HCT116 (cell line): ENCODE data around the gene UFD1.

Experiments
- CTCF ChIP-seq, 3 experiments: fragments of 200-600 bp in 1 of 3; sonication (generic) in 1 of 3; IDR thresholded peaks in 2 of 3; conservative IDR thresholded peaks in 1 of 3; 2 replicates each; pipeline ENCODE4 v1.5.1; 2012 to 2017; ENCODE audit warnings: low read depth in 2 of 3, low read length in 2 of 3, antibody characterized with exemption in 1 of 3, borderline replicate concordance in 1 of 3, control low read depth in 1 of 3, mild to moderate bottlenecking in 1 of 3, mixed read lengths in 1 of 3, mixed run types in 1 of 3, moderate library complexity in 1 of 3; ENCODE audit not compliant: insufficient read depth in 1 of 3
- POLR2AphosphoS5 ChIP-seq: IDR thresholded peaks from 2 replicates; pipeline ENCODE4 v1.6.1; 2011; ENCODE audit warnings: mild to moderate bottlenecking, low read depth, low read length, moderate library complexity
- SP1 ChIP-seq: IDR thresholded peaks from 2 replicates; pipeline ENCODE4 v1.6.1; 2012; ENCODE audit warnings: low read depth

- TF ChIP-seq CTCF (IDR thresholded peaks at IDR 0.05 in 2 of 3, conservative IDR thresholded peaks at IDR 0.05 in 1 of 3; ENCODE audit: borderline replicate concordance in 1 of 3, insufficient read depth in 1 of 3, low read depth in 2 of 3, low read length in 2 of 3) (no peak), SP1 (no peak), POLR2AphosphoS5 (no peak)
Measured at GRCh38 chr22:19494676-19495173, 15.7 kb upstream of the UFD1 start.
